WERI-Rb-1 (cell line): ENCODE data around the gene SUMF2.
"Not testable (repeated sequence)": the region's sequence is repeated elsewhere in the genome, so short reads cannot be mapped to it uniquely, and the experiment has no call there.

Experiments used
- DNase-seq: peaks from one replicate; pipeline ENCODE4 v3.0.0-alpha.2; 2020
- H3K27ac ChIP-seq: fragments of 250-450 bp; sonication (Bioruptor Pico); 2 replicates; pipeline ENCODE4 v1.5.1; 2020; ENCODE audit warnings: mild to moderate bottlenecking, moderate library complexity
- H3K27me3 ChIP-seq: fragments of 250-450 bp; sonication (Bioruptor Pico); 2 replicates; pipeline ENCODE4 v1.5.1; 2021; ENCODE audit warnings: mild to moderate bottlenecking, low read depth, moderate library complexity; ENCODE audit not compliant: insufficient read depth, severe bottlenecking
- H3K36me3 ChIP-seq: fragments of 250-450 bp; sonication (Bioruptor Pico); 2 replicates; pipeline ENCODE4 v1.5.1; 2020; ENCODE audit warnings: mild to moderate bottlenecking, moderate library complexity
- H3K4me3 ChIP-seq: 2 replicates; pipeline ENCODE4 v1.5.1; 2011; ENCODE audit warnings: low read depth, mild to moderate bottlenecking, control low read depth, low read length
- H3K9me3 ChIP-seq: fragments of 250-450 bp; sonication (Bioruptor Pico); 2 replicates; pipeline ENCODE4 v1.5.1; 2021; ENCODE audit warnings: mild to moderate bottlenecking, moderate library complexity; ENCODE audit not compliant: severe bottlenecking
- CTCF ChIP-seq: IDR thresholded peaks from 2 replicates; pipeline ENCODE4 v1.5.1; 2011; ENCODE audit warnings: low read depth, mild to moderate bottlenecking, control low read depth, inconsistent platforms, low read length

SUMF2 gene

GRCh38 chr7:56063882-56064625 lies at the start of gene SUMF2:
TSS of gene SUMF2 (plus strand) at chr7:56064286. CDS start at chr7:56064312, 26 bp downstream.
- DNase-seq, result peak; percentile 93
- Histone ChIP-seq H3K27me3 (no peaks in the 10 kb centered on the region), H3K9me3 (no peaks in the 10 kb centered on the region), H3K4me3 (peak within 1 kb of the TSS; percentile 95), H3K27ac (peak within 1 kb of the TSS; percentile 93), H3K36me3 (peaks cover 39% of the 10 kb centered on the region)
- TF ChIP-seq CTCF, result peak; percentile 39

DNA sequence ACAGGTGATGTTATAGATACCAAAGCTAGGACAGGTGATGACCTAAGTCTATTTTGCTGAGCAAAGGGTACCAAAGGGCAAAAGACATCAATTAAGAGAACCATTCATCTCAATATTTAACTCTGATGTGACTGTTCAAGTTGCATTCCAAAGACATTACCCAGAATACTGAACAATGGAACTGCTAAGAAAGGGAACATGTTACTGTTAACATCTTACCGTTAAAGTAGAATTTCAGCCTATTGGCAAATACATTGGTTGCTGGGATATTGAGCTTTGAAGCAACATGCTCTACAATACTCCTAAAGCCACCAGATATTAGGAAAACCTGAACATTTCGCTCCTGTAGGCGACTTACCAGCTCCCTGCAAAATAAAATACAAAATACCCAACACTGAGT lies 47.1 kb upstream of the SUMF2 start:
- H3K4me3 ChIP-seq, H3K9me3 ChIP-seq, H3K27me3 ChIP-seq, H3K27ac ChIP-seq, DNase-seq: not testable (repeated sequence)
- H3K36me3 ChIP-seq, result peaks cover 56% of the 10 kb centered on the region

- Histone ChIP-seq H3K27me3 (no peaks in the 10 kb centered on the region), H3K36me3 (peaks cover 42% of the 10 kb centered on the region), H3K27ac (no peak overlapping the region), H3K9me3 (no peaks in the 10 kb centered on the region), H3K4me3 (no peak overlapping the region)
- DNase-seq, result no peak
- TF ChIP-seq CTCF, result no peak
Measured at GRCh38 chr7:56019501-56019900, 44.6 kb upstream of the SUMF2 start.

- no peak for TF ChIP-seq CTCF
- H3K27me3 ChIP-seq, result no peaks in the 10 kb centered on the region
- H3K36me3 ChIP-seq, result peaks cover 28% of the 10 kb centered on the region
- no peak overlapping the region for H3K27ac ChIP-seq
- H3K9me3 ChIP-seq, result no peaks in the 10 kb centered on the region
- H3K4me3 ChIP-seq, result no peak overlapping the region
- no peak for DNase-seq
Measured at GRCh38 chr7:56023500-56023899, 40.6 kb upstream of the SUMF2 start.

- H3K36me3 ChIP-seq, result peaks cover 17% of the 10 kb centered on the region
- no peak for TF ChIP-seq CTCF
- H3K27ac ChIP-seq, result no peak overlapping the region
- H3K4me3 ChIP-seq, result no peak overlapping the region
- H3K27me3 ChIP-seq, result no peaks in the 10 kb centered on the region
- DNase-seq, result no peak
- no peaks in the 10 kb centered on the region for H3K9me3 ChIP-seq
Measured at GRCh38 chr7:56026538-56026937, 37.5 kb upstream of the SUMF2 start.

DNA sequence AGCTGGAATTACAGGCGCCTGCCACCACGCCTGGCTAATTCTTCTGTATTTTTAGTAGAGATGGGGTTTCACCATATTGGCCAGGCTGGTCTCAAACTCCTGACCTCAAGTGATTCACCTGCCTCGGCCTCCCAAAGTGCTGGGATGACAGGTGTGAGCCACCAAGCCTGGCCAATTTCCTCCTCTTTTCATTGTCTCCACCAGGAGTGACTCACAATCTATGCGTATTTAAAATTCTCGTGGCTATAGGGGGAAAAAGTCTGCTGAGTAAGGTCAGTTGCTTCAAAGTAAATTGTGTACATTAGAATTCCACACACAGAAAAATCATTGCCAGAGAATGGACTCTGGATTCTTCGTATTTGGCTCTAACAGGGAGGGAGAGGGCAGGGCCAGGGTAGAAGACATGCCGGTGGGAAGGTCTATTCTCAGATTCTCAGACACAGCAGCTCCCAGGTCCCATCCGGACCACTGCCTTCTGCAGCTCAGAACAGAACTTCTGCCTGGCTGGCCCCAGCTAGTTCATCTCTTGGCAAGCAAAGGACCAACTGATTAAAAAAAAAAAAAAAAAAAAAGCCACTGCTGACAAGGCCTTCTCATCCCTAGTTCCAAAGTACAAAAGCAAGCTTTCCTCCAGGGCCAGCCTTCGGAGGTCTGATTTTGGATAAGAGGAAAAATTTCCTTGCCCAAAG lies 35.0 kb upstream of the SUMF2 start:
- Histone ChIP-seq H3K9me3 (no peaks in the 10 kb centered on the region), H3K4me3 (no peak overlapping the region), H3K27me3 (no peaks in the 10 kb centered on the region), H3K27ac (no peak overlapping the region), H3K36me3 (peaks cover 21% of the 10 kb centered on the region)
- no peak for TF ChIP-seq CTCF
- DNase-seq, result no peak
